T47D (cell line): ENCODE measurements around the gene FAM72C.
"Not testable (repeated sequence)": the region's sequence is repeated elsewhere in the genome, so short reads cannot be mapped to it uniquely, and the experiment has no call there.

Source experiments
- DNase-seq, 2 experiments: peaks; one replicate each; pipeline versions ENCODE4 v3.0.0 to v3.0.0-alpha.2; 2011 to 2012; ENCODE audit warnings: low read depth in 1 of 2, low spot score in 1 of 2
- in situ Hi-C: cut with HindIII; loops from 2 replicates; pipeline ENCODE4 v1.10.0; 2016; ENCODE audit warnings: low sequenced_read_pairs, low pct_unique_long_range_greater_than_20kb

FAM72C gene

GRCh38 chr1:143971924-143972700 lies at the start of gene FAM72C:
TSS of gene FAM72C (minus strand) at chr1:143971986. CDS start at chr1:143971141, 845 bp downstream.
- in situ Hi-C loops, DNase-seq: not testable (repeated sequence)

DNA sequence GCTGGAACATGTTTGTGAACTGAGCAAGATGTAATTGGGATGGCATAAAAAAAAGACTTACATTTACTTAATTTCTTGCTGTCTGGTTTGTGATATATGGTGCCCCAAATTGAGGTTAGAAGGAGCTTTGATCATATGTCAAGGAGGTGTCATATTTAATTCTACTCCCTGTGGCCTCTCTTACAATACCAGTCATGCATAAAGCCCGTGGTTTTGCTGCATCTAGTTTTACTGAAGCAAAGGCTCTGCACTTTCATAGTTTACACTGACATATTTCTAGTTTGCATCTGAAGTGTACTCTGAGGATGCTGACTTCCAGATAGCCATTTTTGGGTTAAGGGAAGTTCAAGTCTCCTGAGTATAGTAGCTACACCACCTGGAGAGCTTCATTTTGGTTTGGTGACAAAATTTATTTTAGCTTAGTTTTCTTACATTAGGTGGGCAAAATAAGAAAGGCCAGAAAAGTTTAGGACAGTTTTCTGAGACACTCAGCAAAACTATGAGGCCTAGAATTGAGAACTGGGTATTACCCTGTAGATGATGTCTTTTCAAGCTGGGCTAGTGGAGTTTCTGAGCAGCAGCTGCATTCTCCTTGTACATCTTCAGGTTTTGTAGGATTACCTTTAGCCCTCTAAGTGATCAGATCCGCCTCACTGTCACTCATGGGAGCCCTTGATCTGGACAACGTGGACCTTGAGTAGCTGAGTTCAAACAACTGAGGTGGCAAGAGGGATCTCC lies 48.4 kb upstream of the FAM72C start:
- in situ Hi-C loops, DNase-seq: not testable (repeated sequence)

GRCh38 chr1:144019101-144019500 lies 47.3 kb upstream of the FAM72C start:
- in situ Hi-C loops, DNase-seq: not testable (repeated sequence)

- DNase-seq, in situ Hi-C loops: not testable (repeated sequence)
Observed at GRCh38 chr1:144015180-144015966, 43.6 kb upstream of the FAM72C start.

DNA sequence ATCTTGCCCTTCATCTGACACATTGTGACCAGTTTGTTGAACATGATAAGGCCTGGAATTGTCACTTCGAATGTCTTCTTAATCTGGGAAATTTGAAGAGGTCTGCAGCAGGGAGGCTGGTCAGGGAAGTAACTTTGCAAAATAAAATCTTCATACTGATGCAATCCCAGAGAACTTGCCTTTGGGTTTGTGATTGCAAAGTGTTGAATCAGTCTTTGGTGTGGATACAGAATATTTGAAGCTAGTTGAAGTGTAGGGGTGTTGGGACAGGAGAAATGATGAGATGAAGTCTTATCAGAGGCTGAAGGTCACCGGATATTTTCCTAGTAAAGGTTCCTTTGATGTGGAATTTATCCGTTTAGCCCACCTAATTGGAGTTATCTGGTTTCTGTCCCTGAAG lies 42.7 kb upstream of the FAM72C start:
- in situ Hi-C loops, DNase-seq: not testable (repeated sequence)

DNA sequence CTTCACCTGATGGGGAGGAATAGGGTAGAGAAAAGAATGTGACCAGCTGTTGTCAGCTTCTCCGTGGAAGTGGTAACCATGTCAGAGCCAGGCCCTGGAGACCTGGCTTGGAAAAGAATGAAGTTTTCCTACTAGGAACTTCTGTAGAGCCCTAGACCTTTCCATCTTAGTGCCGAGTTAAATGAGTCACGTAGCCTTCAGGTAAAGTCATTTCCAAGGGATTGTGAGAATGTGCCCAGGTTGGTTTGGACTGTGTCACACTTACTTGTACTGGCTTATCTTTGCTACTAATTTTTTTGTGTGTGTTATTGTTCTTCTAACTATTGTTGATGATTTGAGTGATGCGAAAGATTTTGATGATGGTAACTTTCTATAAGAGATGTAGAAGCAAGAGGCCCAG lies 42.3 kb upstream of the FAM72C start:
- DNase-seq, in situ Hi-C loops: not testable (repeated sequence)

- DNase-seq, in situ Hi-C loops: not testable (repeated sequence)
Observed at GRCh38 chr1:144012168-144012733, 40.5 kb upstream of the FAM72C start.

GRCh38 chr1:144009410-144009809 lies 37.6 kb upstream of the FAM72C start:
- in situ Hi-C loops, DNase-seq: not testable (repeated sequence)

DNA sequence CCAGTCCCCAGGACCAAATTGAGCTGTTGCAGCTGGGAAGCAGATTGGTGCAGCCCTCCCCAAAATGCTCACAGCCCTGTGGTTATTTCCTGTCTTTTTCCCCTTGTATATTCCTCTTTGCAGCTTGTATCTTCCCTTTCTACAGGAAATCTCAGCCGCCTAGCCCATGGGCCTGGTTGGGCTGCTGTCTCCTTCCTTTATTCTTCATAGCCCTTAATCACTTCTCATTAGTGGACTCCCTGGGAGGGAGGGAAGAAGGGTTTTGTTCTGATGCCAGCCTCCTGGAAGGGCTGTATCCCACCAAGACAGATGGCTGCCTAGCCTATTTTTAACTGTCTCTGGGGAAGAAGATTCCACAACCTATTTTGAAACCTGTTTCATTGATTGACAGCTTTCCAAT lies 32.5 kb upstream of the FAM72C start:
- in situ Hi-C loops, DNase-seq: not testable (repeated sequence)

DNA sequence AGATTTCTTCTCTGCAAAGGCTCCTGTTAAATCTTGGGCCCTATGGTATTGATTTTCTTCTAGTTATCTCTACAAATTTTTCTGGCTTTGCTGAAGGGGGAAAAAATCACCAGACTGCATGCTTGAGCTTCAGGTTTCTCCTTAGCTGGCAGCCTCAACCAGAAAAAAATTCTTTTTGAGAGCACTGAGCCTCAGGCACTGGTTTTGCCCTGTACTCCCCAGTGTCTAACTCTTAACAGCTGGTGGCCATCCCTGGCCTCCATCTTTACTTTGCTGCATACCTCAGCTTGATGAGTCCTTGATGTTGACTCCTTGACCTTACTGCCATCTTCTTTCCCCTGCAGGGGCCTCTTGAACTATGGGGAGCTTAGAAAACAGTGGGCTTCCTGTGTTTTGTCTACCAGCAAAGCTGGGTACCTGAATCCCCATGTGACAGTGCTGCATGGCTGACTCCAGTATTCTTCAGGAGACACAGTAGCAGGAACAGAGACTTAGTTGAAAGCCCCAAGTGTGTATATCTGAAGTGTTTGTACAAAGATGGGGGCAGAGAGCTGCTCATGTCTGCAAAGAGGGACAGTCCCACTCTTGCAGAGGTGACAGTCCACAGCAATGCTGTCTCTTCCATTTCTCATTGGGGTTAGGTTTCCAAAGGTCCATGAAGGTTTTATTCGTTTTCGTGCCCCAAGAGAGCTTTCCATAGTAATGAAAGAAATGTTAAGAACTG lies 31.7 kb upstream of the FAM72C start:
- DNase-seq, in situ Hi-C loops: not testable (repeated sequence)

GRCh38 chr1:144002141-144002881 lies 30.5 kb upstream of the FAM72C start:
- peak in 1 of 2 experiments; percentile 58 for DNase-seq
- in situ Hi-C loops: not testable (repeated sequence)

DNA sequence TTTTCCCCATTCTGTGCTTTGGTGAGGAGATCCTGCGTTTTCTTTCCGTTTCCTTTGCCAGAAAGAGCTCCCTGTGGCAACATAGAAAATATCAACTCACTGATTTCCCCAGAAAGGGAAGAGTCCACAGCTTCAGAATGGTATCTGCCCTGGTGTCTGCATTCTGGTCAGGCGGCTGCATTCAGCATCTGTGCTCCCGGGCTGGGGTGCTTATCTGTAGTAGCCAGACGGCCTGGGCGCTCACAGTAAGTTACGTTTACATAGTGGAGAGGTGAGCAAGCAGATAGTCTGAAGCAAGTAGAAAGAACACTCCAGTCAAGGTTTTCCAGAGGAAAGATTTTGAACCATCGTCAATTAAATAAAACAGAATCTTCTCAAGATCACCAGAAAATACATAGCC lies 29.3 kb upstream of the FAM72C start:
- in situ Hi-C loops, DNase-seq: not testable (repeated sequence)

GRCh38 chr1:143996020-143996419 lies 24.2 kb upstream of the FAM72C start:
- DNase-seq, in situ Hi-C loops: not testable (repeated sequence)

- DNase-seq, in situ Hi-C loops: not testable (repeated sequence)
Observed at GRCh38 chr1:143993301-143993907, 21.6 kb upstream of the FAM72C start.

GRCh38 chr1:143990699-143991098 lies 18.9 kb upstream of the FAM72C start:
- in situ Hi-C loops, DNase-seq: not testable (repeated sequence)

DNA sequence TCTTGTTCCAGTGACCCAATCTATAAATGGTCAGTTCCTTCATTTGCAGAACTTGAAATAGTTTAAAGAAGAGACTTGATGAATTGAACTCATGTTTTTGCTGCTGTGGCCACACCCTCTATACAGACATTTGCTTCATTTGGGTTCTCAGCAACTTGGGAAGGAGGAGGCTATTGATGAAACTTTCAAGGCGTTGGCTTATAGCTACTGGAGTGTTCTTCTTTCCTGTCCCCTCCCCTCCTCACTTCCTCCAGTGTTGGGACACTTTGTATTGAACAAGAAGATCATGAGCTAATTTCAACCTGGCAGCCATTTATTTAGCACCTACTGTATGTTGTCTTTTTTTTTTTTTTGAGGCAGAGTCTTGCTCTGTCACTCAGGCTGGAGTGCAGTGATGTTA lies 17.9 kb upstream of the FAM72C start:
- in situ Hi-C loops, DNase-seq: not testable (repeated sequence)
